ENCODE results near the gene IGF2.

DNA sequence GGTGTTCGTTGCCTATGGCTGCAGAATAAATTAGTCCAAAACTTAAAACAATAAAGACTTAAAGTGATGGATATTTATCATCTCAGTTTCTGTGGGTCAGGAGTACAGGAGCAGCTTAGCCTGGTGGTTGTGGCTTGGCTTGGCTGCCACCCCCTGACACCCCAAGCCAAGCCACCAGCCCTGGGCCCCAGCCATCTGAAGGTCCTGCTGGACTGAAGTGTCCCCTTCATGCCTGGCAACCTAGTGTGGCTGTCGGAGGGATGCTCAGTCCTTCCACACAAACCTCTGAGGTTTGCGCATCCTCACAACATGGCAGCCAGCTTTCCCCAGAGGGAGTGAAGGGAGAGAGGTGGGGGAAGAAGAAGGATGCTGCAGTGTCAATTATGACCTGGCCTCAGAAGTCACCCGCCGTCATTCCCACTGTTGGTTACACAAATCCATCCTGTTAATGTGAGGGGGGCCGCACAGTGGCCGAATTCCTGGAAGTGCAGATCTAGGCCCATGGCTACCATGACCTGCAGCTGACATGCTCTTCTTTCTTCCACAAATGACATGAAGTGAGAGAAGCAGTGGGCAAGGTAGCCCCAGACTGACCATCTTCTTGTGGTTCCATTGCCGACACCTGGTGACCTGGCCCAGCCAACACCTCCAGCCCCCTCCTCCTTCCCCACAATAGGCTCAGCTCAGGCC lies 31.1 kb downstream of the IGF2 start:
- TF ChIP-seq GATA2 (IDR thresholded peaks at IDR 0.05; ENCODE audit: low read depth, low read length) (no peak), GATA3 (IDR thresholded peaks at IDR 0.05; ENCODE audit: low read depth, low read length) (no peak)
